HG03060 (cell line): ENCODE data around the gene EMC10.
A peak's percentile ranks its signal among the peaks of the same experiment; 100 is the strongest.
"Not testable (repeated sequence)": the region's sequence is repeated elsewhere in the genome, so short reads cannot be mapped to it uniquely, and the experiment has no call there.

Experiments
- ATAC-seq: cut with Tn5 transposase; IDR thresholded peaks from one replicate; pipeline ENCODE4 v1.9.1; 2021; ENCODE audit warnings: low read depth, moderate number of reproducible peaks; ENCODE audit not compliant: unreplicated experiment

The EMC10 gene

GRCh38 chr19:50450369-50451222, 25.7 kb upstream of the EMC10 start:
- ATAC-seq, result no peak

- ATAC-seq, result no peak
Observed at GRCh38 chr19:50451223-50451534, 25.1 kb upstream of the EMC10 start.

GRCh38 chr19:50453243-50453642, 23.1 kb upstream of the EMC10 start:
- no peak for ATAC-seq

DNA sequence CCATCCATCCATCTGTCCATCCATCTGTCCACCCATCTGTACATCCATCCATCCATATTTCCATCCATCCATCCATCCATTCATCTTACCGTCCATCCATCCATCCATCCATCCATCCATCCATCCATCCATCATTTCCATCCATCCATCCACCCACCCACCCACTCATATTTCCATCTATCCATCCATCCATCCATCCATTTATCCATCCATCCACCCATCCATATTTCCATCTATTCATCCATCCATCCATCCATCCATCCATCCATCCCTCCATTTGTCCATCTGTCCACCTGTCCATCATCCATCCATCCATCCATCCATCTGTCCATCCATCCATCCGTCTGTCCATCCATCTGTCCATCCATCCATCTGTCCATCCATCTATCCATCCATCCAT, 20.3 kb upstream of the EMC10 start:
- no peak for ATAC-seq

- no peak for ATAC-seq
Observed at GRCh38 chr19:50457300-50457699, 19.0 kb upstream of the EMC10 start.

- ATAC-seq, result no peak
Observed at GRCh38 chr19:50458396-50459066, 17.8 kb upstream of the EMC10 start.

GRCh38 chr19:50459067-50459456, 17.2 kb upstream of the EMC10 start:
- ATAC-seq, result no peak

DNA sequence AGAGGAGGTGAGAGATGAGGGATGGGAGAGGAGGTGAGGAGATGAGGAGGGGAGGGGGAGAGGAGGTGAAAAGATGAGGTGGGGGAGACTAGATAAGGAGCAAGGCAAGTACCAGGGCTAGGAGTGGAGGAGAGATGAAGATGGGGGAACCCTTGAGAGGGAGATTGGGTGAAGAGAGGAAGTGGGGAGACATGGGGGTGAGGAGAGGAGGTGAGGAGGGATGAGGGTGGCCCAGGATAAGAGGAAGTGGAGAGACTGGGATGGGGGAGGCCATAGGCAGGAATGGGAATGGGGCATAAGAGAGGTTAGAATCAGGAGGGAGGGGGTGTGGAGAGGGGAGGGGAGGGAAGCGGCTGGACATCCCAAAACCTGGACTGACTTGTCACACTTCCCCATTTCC, 16.7 kb upstream of the EMC10 start:
- ATAC-seq, result no peak

DNA sequence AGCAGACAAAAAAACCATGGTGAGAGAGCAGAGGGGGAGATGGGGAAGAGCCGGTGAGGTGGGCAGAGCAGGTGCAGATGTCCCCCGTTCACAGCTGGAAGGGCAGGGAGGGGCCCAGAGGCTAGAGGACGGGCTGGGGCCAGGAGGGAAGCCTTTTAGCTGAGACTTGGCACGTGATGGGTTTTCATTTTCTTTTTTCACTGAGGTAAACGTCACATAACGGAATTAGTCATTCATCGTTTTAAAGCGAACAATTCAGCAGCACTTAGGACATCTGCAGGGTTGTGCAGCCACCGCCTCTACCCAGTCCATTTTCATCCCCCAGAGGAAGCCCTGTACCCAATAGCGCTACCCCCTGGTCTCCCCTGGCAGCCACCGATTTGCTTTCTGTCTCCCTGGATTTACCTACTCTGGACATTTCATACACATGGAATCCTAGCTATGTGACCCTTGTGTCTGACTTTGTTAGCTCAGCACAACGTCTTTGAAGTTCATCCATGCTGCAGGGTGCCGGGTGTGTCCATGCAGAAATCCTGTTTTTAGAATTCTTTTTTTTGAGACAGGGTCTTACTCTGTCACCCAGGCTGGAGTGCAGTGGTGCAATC, 16.0 kb upstream of the EMC10 start:
- ATAC-seq, result peak; percentile 53

- no peak for ATAC-seq
Observed at GRCh38 chr19:50461066-50461875, 15.0 kb upstream of the EMC10 start.

GRCh38 chr19:50462970-50463369, 13.3 kb upstream of the EMC10 start:
- no peak for ATAC-seq

- no peak for ATAC-seq
Observed at GRCh38 chr19:50464348-50464747, 12.0 kb upstream of the EMC10 start.

- ATAC-seq, result no peak
Observed at GRCh38 chr19:50465000-50465399, 11.3 kb upstream of the EMC10 start.

- ATAC-seq, result no peak
Observed at GRCh38 chr19:50465986-50466705, 10.2 kb upstream of the EMC10 start.

DNA sequence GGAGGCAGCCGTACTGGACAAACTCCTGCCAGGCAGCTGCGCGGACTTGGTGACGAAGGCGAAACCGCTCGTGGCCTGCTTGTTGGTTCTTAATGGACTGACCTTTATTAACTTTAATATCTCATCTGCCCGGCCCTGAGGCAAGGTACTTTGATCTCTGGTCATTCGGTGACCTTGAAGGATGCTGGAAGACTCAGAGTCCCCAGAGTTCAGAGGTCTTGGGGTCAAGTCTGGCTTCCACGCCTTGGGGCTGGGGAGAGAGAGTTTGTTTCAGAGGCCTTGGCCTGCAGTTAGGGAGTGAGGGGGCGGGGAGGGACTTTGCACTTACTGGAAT, 9.6 kb upstream of the EMC10 start:
- no peak for ATAC-seq

- ATAC-seq, result no peak
Observed at GRCh38 chr19:50467566-50467965, 8.7 kb upstream of the EMC10 start.

DNA sequence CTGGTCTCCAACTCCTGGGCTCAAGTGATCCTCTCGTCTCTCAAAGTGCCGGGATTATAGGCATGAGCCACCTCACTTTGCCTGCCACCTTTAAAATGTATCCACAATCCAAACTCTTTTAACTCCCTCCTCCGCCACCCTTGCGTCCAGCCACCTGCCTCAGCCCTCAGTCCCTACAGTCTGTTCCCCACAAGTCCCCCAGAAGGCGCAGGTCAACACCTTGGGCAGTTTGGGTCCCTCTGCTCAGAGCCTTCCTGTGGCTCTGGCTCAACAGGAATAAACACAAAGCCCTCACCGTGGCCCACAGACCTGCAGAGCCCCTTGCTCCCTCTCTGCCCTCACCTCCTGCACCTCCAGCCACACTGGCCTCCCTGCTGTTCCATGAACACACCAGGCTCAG, 7.5 kb upstream of the EMC10 start:
- ATAC-seq, result no peak

DNA sequence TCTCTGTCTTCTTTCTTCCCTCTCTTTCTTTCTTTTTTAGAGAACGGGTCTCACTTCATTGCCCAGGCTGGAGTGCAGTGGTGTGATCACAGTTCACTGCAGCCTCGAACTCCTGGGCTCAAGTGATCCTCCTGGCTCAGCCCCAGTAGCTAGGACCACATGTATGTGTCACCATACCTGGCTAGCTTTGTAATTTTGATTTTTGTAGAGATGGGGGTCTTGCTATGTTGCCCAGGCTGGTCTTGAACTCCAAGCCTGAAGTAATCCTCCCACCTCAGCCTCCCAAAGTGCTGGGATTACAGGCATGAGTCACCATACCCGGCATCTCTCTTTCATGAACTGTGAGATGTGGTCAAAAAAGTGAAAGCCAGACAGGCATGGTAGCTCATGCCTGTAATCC, 3.0 kb upstream of the EMC10 start:
- not testable (repeated sequence) for ATAC-seq

DNA sequence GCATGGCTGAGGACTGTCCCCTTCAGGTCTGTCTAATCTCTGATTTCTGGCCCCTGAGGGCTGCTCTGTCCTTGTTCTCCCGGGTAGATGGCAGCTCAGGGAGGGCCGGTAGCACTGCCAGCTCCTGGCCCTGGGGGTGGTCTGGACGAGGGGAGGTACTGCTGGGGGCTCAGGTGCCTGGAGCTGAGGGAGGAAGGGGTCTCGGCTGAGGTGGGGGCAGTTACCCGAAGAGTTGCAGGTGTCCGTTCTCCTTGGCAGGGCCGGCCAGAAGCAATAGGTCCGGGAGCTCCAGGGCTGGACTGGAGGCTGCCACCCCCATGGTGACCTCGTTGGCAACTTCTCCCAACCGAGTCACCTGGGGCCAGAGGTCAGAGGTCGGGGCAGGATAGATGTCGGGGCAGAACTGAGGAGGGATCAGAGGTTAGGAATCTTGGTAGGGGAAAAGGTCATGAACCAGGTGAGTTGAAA, 1.2 kb upstream of the EMC10 start:
- no peak for ATAC-seq

- no peak for ATAC-seq
Observed at GRCh38 chr19:50475736-50476223, 527 bp upstream of the EMC10 start.
